Astrocyte (in vitro differentiated cells and primary cell): Measurements from ENCODE around the gene RAB19. TPM values are rescaled to one million over a fixed set of nuclear protein-coding genes. Genes with fewer than 3 reads are reported as not detected.

Experiments used
- DNase-seq: peaks from one replicate; pipeline ENCODE4 v3.0.0-alpha.2; 2010; ENCODE audit warnings: low read depth
- FAIRE-seq: peaks from 2 replicates; lab custom pipeline; 2011; peaks lifted over from hg19 to GRCh38; lab: Jason Lieb, UNC
- H2AFZ ChIP-seq: 2 replicates; pipeline ENCODE4 v1.6.0; 2012; ENCODE audit warnings: low read depth, low read length, inconsistent platforms
- H3K27ac ChIP-seq: 2 replicates; pipeline ENCODE4 v1.5.1; 2011; ENCODE audit warnings: low read depth, low read length, inconsistent platforms
- H3K27me3 ChIP-seq: 2 replicates; pipeline ENCODE4 v1.6.0; 2011; ENCODE audit warnings: low read length, inconsistent platforms; ENCODE audit not compliant: insufficient read depth
- H3K36me3 ChIP-seq: 2 replicates; pipeline ENCODE4 v1.5.1; 2011; ENCODE audit warnings: low read length, inconsistent platforms; ENCODE audit not compliant: insufficient read depth
- H3K4me1 ChIP-seq: 2 replicates; pipeline ENCODE4 v1.5.1; 2011; ENCODE audit warnings: low read length, inconsistent platforms; ENCODE audit not compliant: insufficient read depth
- H3K4me2 ChIP-seq: 2 replicates; pipeline ENCODE4 v1.6.0; 2012; ENCODE audit warnings: low read length, inconsistent platforms
- H3K4me3 ChIP-seq: 2 replicates; pipeline ENCODE4 v1.5.1; 2011; ENCODE audit warnings: low read depth, mild to moderate bottlenecking, low read length, inconsistent platforms; ENCODE audit not compliant: insufficient read depth
- H3K79me2 ChIP-seq: 2 replicates; pipeline ENCODE4 v1.6.0; 2012; ENCODE audit warnings: mild to moderate bottlenecking, low read length, inconsistent platforms; ENCODE audit not compliant: insufficient read depth
- H3K9ac ChIP-seq: 2 replicates; pipeline ENCODE4 v1.6.0; 2012; ENCODE audit warnings: mild to moderate bottlenecking, low read length, inconsistent platforms
- H3K9me3 ChIP-seq: 2 replicates; pipeline ENCODE4 v1.5.1; 2012; ENCODE audit warnings: low read depth, mild to moderate bottlenecking, low read length, inconsistent platforms; ENCODE audit not compliant: insufficient read depth
- H4K20me1 ChIP-seq: 2 replicates; pipeline ENCODE4 v1.6.0; 2012; ENCODE audit warnings: low read length, inconsistent platforms; ENCODE audit not compliant: insufficient read depth
- H3K27ac Mint-ChIP-seq: one replicate; pipeline ENCODE4 v1.8.0; 2021; ENCODE audit warnings: mild to moderate bottlenecking, mixed read lengths; ENCODE audit not compliant: unreplicated experiment
- H3K27me3 Mint-ChIP-seq: one replicate; pipeline ENCODE4 v1.8.0; 2021; ENCODE audit warnings: low read depth, mixed read lengths; ENCODE audit not compliant: unreplicated experiment
- H3K36me3 Mint-ChIP-seq: one replicate; pipeline ENCODE4 v1.8.0; 2021; ENCODE audit warnings: low read depth, mixed read lengths; ENCODE audit not compliant: unreplicated experiment
- H3K4me1 Mint-ChIP-seq: one replicate; pipeline ENCODE4 v1.8.0; 2021; ENCODE audit warnings: low read depth, mixed read lengths; ENCODE audit not compliant: unreplicated experiment
- H3K4me3 Mint-ChIP-seq: one replicate; pipeline ENCODE4 v1.8.0; 2021; ENCODE audit warnings: mild to moderate bottlenecking, moderate library complexity, mixed read lengths; ENCODE audit not compliant: unreplicated experiment
- H3K9me3 Mint-ChIP-seq: one replicate; pipeline ENCODE4 v1.8.0; 2021; ENCODE audit warnings: mild to moderate bottlenecking, mixed read lengths; ENCODE audit not compliant: unreplicated experiment
- CTCF ChIP-seq: IDR thresholded peaks from 2 replicates; pipeline ENCODE4 v1.5.1; 2011; ENCODE audit warnings: low read depth, mild to moderate bottlenecking, inconsistent platforms, low read length, moderate library complexity; ENCODE audit not compliant: insufficient read depth
- EZH2 ChIP-seq: IDR thresholded peaks from 2 replicates; pipeline ENCODE4 v1.6.1; 2012; ENCODE audit warnings: mild to moderate bottlenecking, low read length, inconsistent platforms; ENCODE audit not compliant: insufficient read depth
- total RNA-seq: library from RNA; stranded (reverse); gene quantifications from 2 replicates; pipeline ENCODE4 v1.2.1, GENCODE V29; 2021

Gene RAB19
- total RNA-seq, 1 donor from 2014 or later, result not detected

- FAIRE-seq, result no peak
- H3K36me3 Mint-ChIP-seq, result peaks cover 15% of the 10 kb centered on the region
- Histone ChIP-seq H3K27me3 (no peaks in the 10 kb centered on the region), H3K36me3 (no peaks in the 10 kb centered on the region), H2AFZ (no peak overlapping the region), H3K27ac (no peak overlapping the region), H3K4me1 (no peaks in the 10 kb centered on the region), H3K9ac (no peak overlapping the region), H3K79me2 (no peaks in the 10 kb centered on the region), H3K4me2 (no peak overlapping the region), H3K9me3 (no peaks in the 10 kb centered on the region), H3K4me3 (no peak overlapping the region), H4K20me1 (peaks cover 16% of the 10 kb centered on the region)
- no peaks in the 10 kb centered on the region for H3K27me3 Mint-ChIP-seq
- H3K4me1 Mint-ChIP-seq, result peaks cover 6% of the 10 kb centered on the region
- H3K4me3 Mint-ChIP-seq, result no peak overlapping the region
- TF ChIP-seq CTCF (no peak), EZH2 (no peak)
- no peak for DNase-seq
- H3K9me3 Mint-ChIP-seq, result no peaks in the 10 kb centered on the region
- H3K27ac Mint-ChIP-seq, result peak overlapping the region; percentile 62
These were observed 36.3 kb upstream of the RAB19 start for GRCh38 chr7:140367528-140367927.

DNA sequence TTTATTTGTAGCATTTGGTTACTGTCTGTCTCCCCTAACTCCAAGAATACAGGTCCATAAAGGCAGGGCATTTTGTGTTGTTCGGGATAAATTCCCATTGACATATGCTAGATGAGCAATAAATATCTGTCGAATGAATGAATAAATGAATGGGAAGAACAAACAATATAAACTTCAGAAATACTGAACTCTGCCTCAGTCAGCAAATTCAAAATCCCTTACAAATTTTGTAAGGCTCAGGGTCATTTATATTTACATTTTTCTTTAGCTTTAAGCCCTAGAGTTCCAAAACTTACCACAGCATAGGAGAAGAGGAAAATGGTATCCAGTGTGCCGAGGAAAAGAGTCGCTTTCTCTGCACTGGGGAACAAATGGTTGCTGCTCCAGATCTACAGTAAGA, 34.6 kb upstream of the RAB19 start:
- peaks cover 16% of the 10 kb centered on the region for H4K20me1 ChIP-seq
- TF ChIP-seq CTCF (no peak), EZH2 (no peak)
- H3K4me1 ChIP-seq, result no peaks in the 10 kb centered on the region
- no peaks in the 10 kb centered on the region for H3K9me3 ChIP-seq
- no peak overlapping the region for H3K27ac ChIP-seq
- Mint-ChIP-seq H3K9me3 (no peaks in the 10 kb centered on the region), H3K4me3 (no peak overlapping the region), H3K27me3 (no peaks in the 10 kb centered on the region), H3K4me1 (peaks cover 6% of the 10 kb centered on the region), H3K36me3 (peaks cover 15% of the 10 kb centered on the region), H3K27ac (no peak overlapping the region)
- FAIRE-seq, result no peak
- no peaks in the 10 kb centered on the region for H3K79me2 ChIP-seq
- H3K9ac ChIP-seq, result no peak overlapping the region
- no peak for DNase-seq
- H2AFZ ChIP-seq, result no peak overlapping the region
- H3K27me3 ChIP-seq, result no peaks in the 10 kb centered on the region
- no peak overlapping the region for H3K4me2 ChIP-seq
- H3K36me3 ChIP-seq, result no peaks in the 10 kb centered on the region
- no peak overlapping the region for H3K4me3 ChIP-seq

GRCh38 chr7:140375323-140375722, 28.5 kb upstream of the RAB19 start:
- DNase-seq, result no peak
- no peaks in the 10 kb centered on the region for H3K79me2 ChIP-seq
- no peak overlapping the region for H3K4me3 Mint-ChIP-seq
- no peaks in the 10 kb centered on the region for H3K9me3 ChIP-seq
- H2AFZ ChIP-seq, result no peak overlapping the region
- no peaks in the 10 kb centered on the region for H3K4me1 ChIP-seq
- no peak overlapping the region for H3K9ac ChIP-seq
- no peak overlapping the region for H3K27ac Mint-ChIP-seq
- FAIRE-seq, result no peak
- no peaks in the 10 kb centered on the region for H3K27me3 ChIP-seq
- peaks cover 17% of the 10 kb centered on the region for H3K36me3 Mint-ChIP-seq
- no peak overlapping the region for H3K4me2 ChIP-seq
- no peaks in the 10 kb centered on the region for H3K27me3 Mint-ChIP-seq
- H3K27ac ChIP-seq, result no peak overlapping the region
- H4K20me1 ChIP-seq, result peaks cover 9% of the 10 kb centered on the region
- no peaks in the 10 kb centered on the region for H3K4me1 Mint-ChIP-seq
- no peaks in the 10 kb centered on the region for H3K9me3 Mint-ChIP-seq
- H3K36me3 ChIP-seq, result peaks cover 14% of the 10 kb centered on the region
- TF ChIP-seq EZH2 (no peak), CTCF (no peak)
- H3K4me3 ChIP-seq, result no peak overlapping the region
